NCI-H1105 (cell line): ENCODE data around the gene MYO1A.
"Not testable (repeated sequence)": the region's sequence is repeated elsewhere in the genome, so short reads cannot be mapped to it uniquely, and the experiment has no call there.

ENCODE experiments used
- DNase-seq: peaks from one replicate; lab custom pipeline; 2025; lab: John Stamatoyannopoulos, UW

MYO1A gene

DNA sequence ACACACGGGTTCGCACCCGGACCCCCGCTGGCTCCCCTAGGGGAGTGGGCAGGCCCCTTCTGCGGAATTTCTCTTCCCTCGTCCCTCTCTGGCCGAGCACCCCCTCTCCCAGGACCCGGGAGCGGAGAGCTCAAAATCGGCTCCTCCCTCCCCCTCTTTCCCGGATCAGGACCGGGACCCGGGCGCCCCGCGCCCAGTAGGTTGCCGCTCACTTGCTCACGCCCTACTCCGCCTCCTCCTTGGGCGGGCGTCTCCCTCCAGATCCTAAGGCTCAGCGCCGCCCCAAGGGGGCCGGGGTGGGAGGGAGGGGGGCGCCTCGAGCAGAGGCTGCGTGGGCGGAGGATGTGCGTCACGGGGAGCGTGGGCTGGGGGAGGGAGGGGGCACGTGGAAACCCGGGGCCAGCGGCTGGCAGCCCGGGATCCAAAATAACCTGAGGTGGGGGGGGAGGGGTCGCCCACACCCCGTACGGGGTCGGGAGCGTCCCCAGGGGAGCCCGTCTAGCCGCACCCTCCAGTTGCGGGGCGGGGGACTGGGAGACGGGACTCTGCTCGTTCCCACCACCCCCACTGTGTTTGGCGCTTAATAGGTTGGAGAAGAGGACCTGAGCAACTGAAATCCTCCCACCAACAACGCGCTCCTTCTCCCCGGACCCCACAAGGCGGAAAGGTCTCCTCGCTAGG is 37.2 kb upstream of the MYO1A start:
- DNase-seq: no peak

DNA sequence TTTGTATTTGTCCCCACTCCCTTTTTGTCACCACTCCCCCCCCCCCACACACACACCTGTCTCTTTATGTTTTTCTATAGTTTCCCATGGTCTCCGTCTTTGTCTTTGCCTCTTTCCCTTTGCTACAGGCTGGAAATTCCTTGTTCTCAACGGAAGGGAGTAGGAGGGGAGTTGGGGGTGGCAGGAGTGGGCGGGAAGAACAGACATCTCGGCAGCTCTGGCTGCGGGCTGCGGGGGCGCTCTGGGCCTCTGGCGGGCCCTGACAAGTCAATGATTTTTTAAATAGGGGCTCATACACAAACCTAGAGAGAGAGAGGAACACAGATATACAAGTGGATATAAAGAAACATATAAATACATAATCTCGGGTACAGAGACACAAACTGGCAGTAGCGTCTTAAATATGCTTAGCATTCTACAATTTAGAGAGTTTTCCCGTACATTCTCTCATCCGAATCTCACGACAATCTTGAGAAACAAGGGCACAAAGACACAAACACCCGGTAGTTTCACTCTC is 36.6 kb upstream of the MYO1A start:
- DNase-seq: peak; percentile 33

GRCh38 chr12:57085999-57086492 is 36.1 kb upstream of the MYO1A start:
- DNase-seq: no peak

DNA sequence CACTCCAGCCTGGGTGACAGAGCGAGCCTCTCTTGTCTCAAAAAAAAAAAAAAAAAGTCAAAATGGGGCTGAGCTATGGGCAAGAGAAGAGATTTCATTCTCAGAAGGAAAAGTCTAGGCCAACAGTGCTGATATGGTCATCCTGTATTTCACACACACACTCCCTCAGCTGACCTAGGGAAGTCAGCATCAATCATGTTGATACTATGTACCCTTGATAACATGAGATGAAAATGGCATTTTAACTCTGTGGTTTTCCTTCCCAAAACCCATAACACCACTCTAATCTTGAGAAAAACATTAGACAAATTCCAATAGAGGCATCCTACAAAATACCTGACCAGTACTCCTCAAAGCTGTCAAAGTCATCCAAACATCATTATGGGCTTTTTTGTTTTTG is 30.9 kb upstream of the MYO1A start:
- no peak for DNase-seq

- no peak for DNase-seq
Measured at GRCh38 chr12:57079821-57080220, 29.9 kb upstream of the MYO1A start.

- DNase-seq: peak; percentile 95
Measured at GRCh38 chr12:57078519-57079404, 28.8 kb upstream of the MYO1A start, which contains the start of gene NEMP1. Gene NEMP1, minus strand, starts transcription at chr12:57078791. Its CDS starts 46 bp downstream, at chr12:57078745.

- not testable (repeated sequence) for DNase-seq
Measured at GRCh38 chr12:57073566-57074450, 23.9 kb upstream of the MYO1A start.

DNA sequence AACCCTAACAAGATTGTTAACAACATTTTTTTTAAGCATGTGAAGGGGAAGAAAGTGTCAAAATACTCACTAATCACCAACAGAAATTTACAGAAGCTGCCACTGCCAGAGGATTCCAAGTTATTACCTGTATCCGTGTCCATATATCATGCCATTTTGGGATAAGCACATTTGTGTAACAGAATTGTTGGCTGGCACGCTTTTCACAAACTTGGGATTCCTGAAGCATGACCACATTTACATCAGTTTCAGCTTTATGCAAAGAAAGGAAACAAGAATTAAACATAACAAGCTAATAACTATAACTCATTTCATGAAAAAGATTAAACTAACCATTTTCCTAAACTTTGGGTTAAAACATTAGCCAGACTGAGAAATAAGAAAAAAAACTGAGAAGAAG is 22.7 kb upstream of the MYO1A start:
- DNase-seq: no peak

- peak; percentile 7 for DNase-seq
Measured at GRCh38 chr12:57069523-57069922, 19.6 kb upstream of the MYO1A start.

GRCh38 chr12:57066245-57066644 is 16.3 kb upstream of the MYO1A start:
- DNase-seq: no peak

DNA sequence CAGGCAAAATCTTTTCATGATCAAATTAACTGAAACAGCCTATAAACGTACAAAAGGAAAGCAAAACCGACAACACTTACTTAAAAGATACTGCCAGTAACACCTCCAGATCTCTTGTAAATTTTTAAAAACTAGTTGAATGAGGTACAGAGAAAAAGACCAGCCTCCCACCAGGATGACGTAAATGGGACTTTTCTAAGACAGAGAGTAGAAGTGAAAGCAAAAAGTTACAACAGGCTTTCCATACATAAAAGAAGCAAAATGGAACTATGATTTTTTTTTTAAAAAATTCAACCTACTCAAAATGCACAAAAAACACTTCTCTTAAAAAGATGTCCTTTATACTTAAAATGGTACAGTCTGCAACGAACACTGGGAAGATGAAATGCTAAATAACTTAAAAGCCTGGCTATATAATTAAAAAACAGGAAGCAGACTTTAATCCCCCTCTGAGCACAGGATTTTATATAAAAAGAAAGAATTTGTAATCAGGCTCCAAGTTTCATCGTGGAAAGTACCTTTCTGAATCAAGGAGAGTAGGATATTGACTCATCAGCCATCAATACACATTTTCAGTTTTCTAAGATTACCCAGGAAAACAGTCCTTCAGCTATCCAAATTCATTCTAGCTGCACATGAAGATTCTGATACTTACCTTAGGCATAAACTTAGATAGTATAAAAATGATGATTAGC is 14.2 kb upstream of the MYO1A start:
- DNase-seq: no peak

- no peak for DNase-seq
Measured at GRCh38 chr12:57058454-57058853, 8.5 kb upstream of the MYO1A start.

- DNase-seq: no peak
Measured at GRCh38 chr12:57057067-57057751, 7.3 kb upstream of the MYO1A start.

DNA sequence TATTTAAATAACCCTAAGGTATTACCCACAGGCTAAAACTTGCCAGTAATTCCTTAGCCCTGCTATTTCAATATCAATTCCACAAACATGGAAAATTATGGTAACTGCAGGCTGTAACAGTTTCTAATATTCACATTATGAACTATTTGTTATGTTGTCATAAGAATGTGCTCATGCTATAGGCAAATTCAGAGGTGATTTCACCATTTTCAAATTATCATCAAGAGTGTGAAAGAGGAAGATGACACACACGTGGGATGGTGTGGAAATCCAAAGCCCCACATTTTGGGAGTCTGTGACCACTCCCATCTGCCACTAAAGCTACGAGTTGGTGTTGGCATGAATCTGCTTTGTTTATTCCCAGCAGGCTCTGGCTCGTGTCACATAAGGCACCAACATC is 5.9 kb upstream of the MYO1A start:
- DNase-seq: no peak

- not testable (repeated sequence) for DNase-seq
Measured at GRCh38 chr12:57053901-57054300, 4.0 kb upstream of the MYO1A start.

DNA sequence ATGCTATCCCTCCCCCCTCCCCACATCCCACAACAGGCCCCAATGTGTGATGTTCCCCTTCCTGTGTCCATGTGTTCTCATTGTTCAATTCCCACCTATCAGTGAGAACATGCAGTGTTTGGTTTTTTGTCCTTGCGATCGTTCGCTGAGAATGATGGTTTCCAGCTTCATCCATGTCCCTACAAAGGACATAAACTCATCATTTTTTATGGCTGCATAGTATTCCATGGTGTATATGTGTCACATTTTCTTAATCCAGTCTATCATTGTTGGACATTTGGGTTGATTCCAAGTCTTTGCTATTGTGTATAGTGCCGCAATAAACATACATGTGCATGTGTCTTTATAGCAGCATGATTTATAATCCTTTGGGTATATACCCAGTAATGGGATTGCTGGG is 3.2 kb upstream of the MYO1A start:
- not testable (repeated sequence) for DNase-seq

GRCh38 chr12:57051011-57051410 is 1.1 kb upstream of the MYO1A start:
- DNase-seq: no peak

DNA sequence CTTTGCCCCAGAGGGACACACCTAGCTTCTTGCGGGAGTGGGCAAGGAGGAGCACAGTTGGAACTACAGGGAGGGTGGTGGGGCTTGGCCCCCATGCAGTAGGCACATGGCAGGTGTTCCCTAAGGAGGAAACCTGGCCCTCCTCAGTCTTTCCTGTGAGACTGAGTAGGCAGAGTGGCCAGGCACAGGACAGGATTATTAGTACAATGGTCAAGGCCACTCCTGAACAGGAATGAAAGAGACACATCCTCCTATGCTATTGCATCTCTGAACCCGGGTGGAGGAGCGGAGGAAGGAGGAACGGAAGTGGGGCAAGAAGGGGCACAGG is 846 bp downstream of the MYO1A start:
- no peak for DNase-seq

DNA sequence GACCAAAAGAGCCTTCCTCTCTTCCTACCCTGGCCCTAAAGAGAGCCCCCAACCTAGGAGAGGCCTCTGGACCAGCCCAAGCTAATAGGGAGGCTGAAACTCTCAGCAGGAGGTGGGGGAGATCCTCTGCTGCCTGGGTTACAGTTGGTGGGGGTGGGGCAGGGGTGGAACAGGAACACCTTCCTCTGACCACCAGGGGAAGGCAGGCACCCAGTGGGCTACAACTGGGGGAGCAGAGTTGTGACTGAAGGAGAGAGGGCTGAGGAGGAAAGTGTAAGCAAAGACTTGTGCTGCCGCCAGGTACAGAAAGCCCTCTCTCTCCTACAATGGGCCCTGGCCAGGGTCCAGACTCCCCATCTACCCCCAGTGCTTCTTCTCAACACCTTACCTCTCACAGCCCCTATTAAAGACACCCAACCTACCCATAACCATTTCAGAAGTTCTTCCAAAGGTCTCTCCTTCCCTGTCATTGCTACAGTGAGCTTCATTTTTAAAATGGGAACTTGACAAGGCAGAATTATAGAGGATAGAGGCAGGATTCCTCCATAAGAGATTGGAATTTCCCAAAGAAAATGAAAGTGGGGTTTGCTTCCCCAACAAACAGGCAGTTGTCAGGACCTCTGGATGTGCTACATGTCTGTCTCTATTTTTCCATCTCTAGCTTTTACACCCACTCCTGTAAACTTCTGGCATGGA is 1.4 kb downstream of the MYO1A start:
- DNase-seq: no peak

GRCh38 chr12:57047981-57048380 is 1.9 kb downstream of the MYO1A start:
- no peak for DNase-seq
